Endothelial cell of umbilical vein (primary cell): ENCODE data around the gene RACGAP1. TPM values are rescaled to one million over a fixed set of nuclear protein-coding genes. Genes with fewer than 3 reads are reported as not detected.

Experiments used
- BruUV-seq: library from RNA; stranded (reverse); fragments of 400-500 nt; replicated peaks from 2 replicates; lab custom pipeline; 2021; lab: Mats Ljungman, UMichigan
- CTCF ChIA-PET: fragments of 300-600, 350-600 bp; sonication (Branson Sonifier 250); formaldehyde crosslinking; loops from one replicate; lab custom pipeline; 2021; ENCODE audit warnings: antibody characterized with exemption, inconsistent platforms; lab: Charles Lee
- POLR2A ChIA-PET: fragments of 300-600, 350-600 bp; sonication (Branson Sonifier 250); formaldehyde crosslinking; loops from one replicate; lab custom pipeline; 2021; ENCODE audit warnings: antibody characterized with exemption, inconsistent platforms; lab: Charles Lee
- DNase-seq: peaks from one replicate; pipeline ENCODE4 v3.0.0-alpha.2; 2011; ENCODE audit warnings: low read depth, low spot score
- FAIRE-seq: peaks from 2 replicates; lab custom pipeline; 2011; peaks lifted over from hg19 to GRCh38; lab: Jason Lieb, UNC
- H2AFZ ChIP-seq: 2 replicates; pipeline ENCODE4 v1.6.0; 2012; ENCODE audit warnings: low read depth, low read length, control low read depth, inconsistent platforms
- H3K27ac ChIP-seq: 2 replicates; pipeline ENCODE4 v1.5.1; 2011; ENCODE audit warnings: low read depth, mild to moderate bottlenecking, control low read depth, low read length, moderate library complexity; ENCODE audit not compliant: insufficient read depth
- H3K27me3 ChIP-seq, 2 experiments: 2 replicates each; pipeline versions ENCODE4 v1.6.0 to v1.6.1; 2011; ENCODE audit warnings: low read length in 2 of 2, mixed read lengths in 1 of 2; ENCODE audit not compliant: control insufficient read depth in 2 of 2, insufficient read depth in 2 of 2
- H3K36me3 ChIP-seq, 2 experiments: 2 replicates in 1 of 2; 3 replicates in 1 of 2; pipeline ENCODE4 v1.5.1; 2011; ENCODE audit warnings: low read length in 2 of 2, mild to moderate bottlenecking in 1 of 2, moderate library complexity in 1 of 2; ENCODE audit not compliant: control insufficient read depth in 2 of 2, insufficient read depth in 2 of 2; ENCODE audit errors: extremely low read depth in 1 of 2
- H3K4me1 ChIP-seq: 3 replicates; pipeline ENCODE4 v1.5.1; 2011; ENCODE audit warnings: mild to moderate bottlenecking, low read length; ENCODE audit not compliant: control insufficient read depth, insufficient read depth; ENCODE audit errors: extremely low read depth
- H3K4me2 ChIP-seq: 2 replicates; pipeline ENCODE4 v1.6.1; 2011; ENCODE audit warnings: low read length, control low read depth, mixed read lengths; ENCODE audit not compliant: insufficient read depth
- H3K4me3 ChIP-seq, 3 experiments: fragments of 200-600 bp in 1 of 3; sonication (generic), shearing (Covaris generic) in 1 of 3; replicated peaks in 1 of 3; 2 replicates each; pipeline ENCODE4 v1.5.1; 2011 to 2016; ENCODE audit warnings: control low read depth in 3 of 3, low read length in 3 of 3, mild to moderate bottlenecking in 2 of 3, inconsistent platforms in 1 of 3, low read depth in 1 of 3, moderate library complexity in 1 of 3; ENCODE audit not compliant: insufficient read depth in 1 of 3
- H3K79me2 ChIP-seq: 2 replicates; pipeline ENCODE4 v1.6.0; 2012; ENCODE audit warnings: low read length, inconsistent platforms; ENCODE audit not compliant: control insufficient read depth, insufficient read depth
- H3K9ac ChIP-seq: replicated peaks from 2 replicates; pipeline ENCODE3; 2011; ENCODE audit warnings: low read length, control low read depth; ENCODE audit not compliant: insufficient read depth; ENCODE audit errors: extremely low read depth
- H3K9me1 ChIP-seq: replicated peaks from 3 replicates; pipeline ENCODE4 v1.6.0; 2011; ENCODE audit warnings: mild to moderate bottlenecking, low read length; ENCODE audit not compliant: control insufficient read depth, insufficient read depth; ENCODE audit errors: extremely low read depth
- H3K9me3 ChIP-seq: replicated peaks from 2 replicates; pipeline ENCODE4 v1.5.1; 2012; ENCODE audit warnings: low read length, inconsistent platforms; ENCODE audit not compliant: control insufficient read depth, insufficient read depth
- H4K20me1 ChIP-seq: replicated peaks from 2 replicates; pipeline ENCODE3; 2011; ENCODE audit warnings: mild to moderate bottlenecking, low read length; ENCODE audit not compliant: control insufficient read depth, insufficient read depth; ENCODE audit errors: extremely low read depth
- EZH2 ChIP-seq: IDR thresholded peaks from 2 replicates; pipeline ENCODE4 v1.6.1; 2012; ENCODE audit warnings: borderline replicate concordance, low read depth, mild to moderate bottlenecking, moderate library complexity, low read length, inconsistent platforms; ENCODE audit not compliant: severe bottlenecking
- FOS ChIP-seq: IDR thresholded peaks from 2 replicates; pipeline ENCODE4 v1.6.1; 2011; ENCODE audit warnings: mild to moderate bottlenecking, low read length, moderate library complexity, borderline replicate concordance; ENCODE audit not compliant: insufficient read depth
- GATA2 ChIP-seq: IDR thresholded peaks from 2 replicates; pipeline ENCODE4 v1.7.0; 2011; ENCODE audit warnings: low read depth, mild to moderate bottlenecking, moderate library complexity, mixed read lengths, low read length; ENCODE audit not compliant: insufficient read length, insufficient read depth
- JUN ChIP-seq: IDR thresholded peaks from 2 replicates; pipeline ENCODE4 v1.6.1; 2011; ENCODE audit warnings: borderline replicate concordance, low read depth; ENCODE audit not compliant: insufficient read length, insufficient read depth
- MYC ChIP-seq: IDR thresholded peaks from one replicate; pipeline ENCODE4 v1.6.1; 2011; ENCODE audit warnings: mild to moderate bottlenecking, low read depth, low read length
- POLR2A ChIP-seq: IDR thresholded peaks from 2 replicates; pipeline ENCODE4 v1.6.1; 2012; ENCODE audit warnings: low read depth, mild to moderate bottlenecking, control low read depth, low read length
- POLR2AphosphoS5 ChIP-seq: IDR thresholded peaks from 2 replicates; pipeline ENCODE4 v1.6.1; 2012; ENCODE audit warnings: low read depth, mild to moderate bottlenecking, control low read depth, low read length, moderate library complexity; ENCODE audit not compliant: insufficient read depth
- dilution Hi-C: fragments of 300-500 bp; cut with MboI; formaldehyde crosslinking; loops from one replicate; pipeline ENCODE4 v1.15.0; 2019; ENCODE audit warnings: low sequenced_read_pairs; ENCODE audit not compliant: extremely low pct_ligation_motif_present
- intact Hi-C: fragments of 100-400 bp; cut with micrococcal nuclease; formaldehyde crosslinking; loops from one replicate; pipeline ENCODE4 v1.10.0; 2022
- polyA plus RNA-seq, 4 experiments: library from polyadenylated mRNA; depleted of rRNA in 3 of 4; stranded (reverse) in 3 of 4; unstranded in 1 of 4; fragments of >200 nt; gene quantifications; 2 replicates each; pipeline versions ENCODE4 v1.2.1 to v1.2.3, GENCODE V29; 2011 to 2012; ENCODE audit warnings: missing spikeins in 1 of 4
- total RNA-seq: library from RNA; stranded (reverse); gene quantifications from 2 replicates; pipeline ENCODE4 v1.2.3, GENCODE V29; 2021
- TF ChIP-seq, protein P1 (sequence below), 2 donors: IDR thresholded peaks; 1 replicate in 1 of 2; 2 replicates in 1 of 2; pipeline ENCODE4 v1.5.1; 2011; ENCODE audit warnings: low read length in 2 of 2, mild to moderate bottlenecking in 2 of 2, moderate library complexity in 2 of 2, control low read depth in 1 of 2, inconsistent platforms in 1 of 2, low read depth in 1 of 2; ENCODE audit not compliant: insufficient read depth in 1 of 2; ENCODE audit errors: extremely low read depth in 1 of 2
- TF ChIP-seq, protein P2 (sequence below): IDR thresholded peaks from 2 replicates; pipeline ENCODE4 v1.6.1; 2011; ENCODE audit not compliant: insufficient read depth, insufficient read length

The RACGAP1 gene
- total and polyA plus RNA-seq, 2 donors (not counting 3 experiments of a cell fraction or from before 2014, with no cell fraction given) = 16.5 to 56.3 TPM

DNA sequence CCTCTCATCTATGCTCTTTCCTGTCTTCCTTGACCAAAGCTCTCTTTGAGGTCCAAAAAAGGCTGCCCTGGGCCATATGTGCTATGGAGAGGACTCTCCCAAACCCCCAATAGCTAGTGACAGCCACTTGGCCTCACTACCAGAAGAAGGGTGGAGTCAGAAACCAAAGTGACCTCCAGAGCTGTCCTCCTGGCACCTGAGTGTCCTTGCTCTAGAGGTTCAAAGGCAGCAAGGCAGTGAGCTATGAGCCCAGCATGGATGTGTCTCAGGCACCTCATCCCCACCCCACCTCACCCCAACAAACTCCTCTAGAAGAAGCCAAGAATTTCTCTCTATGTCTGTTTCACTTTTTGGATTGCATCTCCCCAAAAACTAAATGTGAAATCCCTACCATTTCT, 67.7 kb downstream of the RACGAP1 start:
- no peak overlapping the region for H3K27ac ChIP-seq
- no peak overlapping the region for H3K4me3 ChIP-seq
- ChIA-PET CTCF (interaction anchor here (1.1 to 4.3 kb wide), 2 partner anchors 9 to 12 kb away, joined by 3 to 61 read pairs; no protein-coding TSS in a partner anchor), POLR2A (no interaction called here)
- DNase-seq (no peak), FAIRE-seq (no peak)
- intact Hi-C loops (no loop called here), dilution Hi-C loops (loop anchor here (25.0 kb wide), 1 partner anchor 105 kb away; the partner anchor contains the start of gene ASIC1)
- H3K36me3 ChIP-seq = no peaks in the 10 kb centered on the region
- H3K27me3 ChIP-seq = no peaks in the 10 kb centered on the region
- no peaks in the 10 kb centered on the region for H3K9me3 ChIP-seq
- H3K9me1 ChIP-seq = no peaks in the 10 kb centered on the region
- no peaks in the 10 kb centered on the region for H4K20me1 ChIP-seq
- H3K4me2 ChIP-seq = no peak overlapping the region
- BruUV-seq = no TSS peak
- no peaks in the 10 kb centered on the region for H3K79me2 ChIP-seq
- no peak overlapping the region for H3K9ac ChIP-seq
- H2AFZ ChIP-seq = no peak overlapping the region
- TF ChIP-seq, protein P1, sequence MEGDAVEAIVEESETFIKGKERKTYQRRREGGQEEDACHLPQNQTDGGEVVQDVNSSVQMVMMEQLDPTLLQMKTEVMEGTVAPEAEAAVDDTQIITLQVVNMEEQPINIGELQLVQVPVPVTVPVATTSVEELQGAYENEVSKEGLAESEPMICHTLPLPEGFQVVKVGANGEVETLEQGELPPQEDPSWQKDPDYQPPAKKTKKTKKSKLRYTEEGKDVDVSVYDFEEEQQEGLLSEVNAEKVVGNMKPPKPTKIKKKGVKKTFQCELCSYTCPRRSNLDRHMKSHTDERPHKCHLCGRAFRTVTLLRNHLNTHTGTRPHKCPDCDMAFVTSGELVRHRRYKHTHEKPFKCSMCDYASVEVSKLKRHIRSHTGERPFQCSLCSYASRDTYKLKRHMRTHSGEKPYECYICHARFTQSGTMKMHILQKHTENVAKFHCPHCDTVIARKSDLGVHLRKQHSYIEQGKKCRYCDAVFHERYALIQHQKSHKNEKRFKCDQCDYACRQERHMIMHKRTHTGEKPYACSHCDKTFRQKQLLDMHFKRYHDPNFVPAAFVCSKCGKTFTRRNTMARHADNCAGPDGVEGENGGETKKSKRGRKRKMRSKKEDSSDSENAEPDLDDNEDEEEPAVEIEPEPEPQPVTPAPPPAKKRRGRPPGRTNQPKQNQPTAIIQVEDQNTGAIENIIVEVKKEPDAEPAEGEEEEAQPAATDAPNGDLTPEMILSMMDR (IDR thresholded peaks at IDR 0.05; ENCODE audit: extremely low read depth in 1 of 2, insufficient read depth in 1 of 2, low read depth in 1 of 2, low read length in 2 of 2) = no peak
- TF ChIP-seq JUN = no peak
- no peak for TF ChIP-seq POLR2A
- TF ChIP-seq, protein P2, sequence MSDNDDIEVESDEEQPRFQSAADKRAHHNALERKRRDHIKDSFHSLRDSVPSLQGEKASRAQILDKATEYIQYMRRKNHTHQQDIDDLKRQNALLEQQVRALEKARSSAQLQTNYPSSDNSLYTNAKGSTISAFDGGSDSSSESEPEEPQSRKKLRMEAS = no peak
- no peak for TF ChIP-seq EZH2
- TF ChIP-seq GATA2 = no peak
- TF ChIP-seq MYC = no peak
- TF ChIP-seq POLR2AphosphoS5 = no peak
- TF ChIP-seq FOS = no peak
- H3K4me1 ChIP-seq = peaks cover 23% of the 10 kb centered on the region
